Activated T-cell treated with anti-CD3 and anti-CD28 coated beads, Interleukin-2, amount 50 U/mL, for 24 hours (primary cell): ENCODE results near the gene PHACTR3.

Experiments
- DNase-seq: peaks from one replicate; pipeline ENCODE4 v3.0.0-alpha.2; 2020
- H3K27ac Mint-ChIP-seq: 2 replicates; pipeline ENCODE4 v1.8.0; 2020; ENCODE audit warnings: mild to moderate bottlenecking, mixed read lengths
- H3K27me3 Mint-ChIP-seq: 2 replicates; pipeline ENCODE4 v1.8.0; 2020; ENCODE audit warnings: mixed read lengths
- H3K36me3 Mint-ChIP-seq: 2 replicates; pipeline ENCODE4 v1.8.0; 2020; ENCODE audit warnings: low read depth, mixed read lengths
- H3K4me1 Mint-ChIP-seq: 2 replicates; pipeline ENCODE4 v1.8.0; 2020; ENCODE audit warnings: low read depth, mixed read lengths
- H3K4me3 Mint-ChIP-seq: 2 replicates; pipeline ENCODE4 v1.8.0; 2020; ENCODE audit warnings: mild to moderate bottlenecking, moderate library complexity, mixed read lengths
- H3K9me3 Mint-ChIP-seq: 2 replicates; pipeline ENCODE4 v1.8.0; 2020; ENCODE audit warnings: mixed read lengths

PHACTR3 gene

GRCh38 chr20:59756241-59756640, 151.9 kb downstream of the PHACTR3 start:
- Mint-ChIP-seq H3K4me1 (no peaks in the 10 kb centered on the region), H3K9me3 (no peaks in the 10 kb centered on the region), H3K36me3 (no peaks in the 10 kb centered on the region), H3K4me3 (no peak overlapping the region), H3K27ac (no peak overlapping the region), H3K27me3 (peaks cover 23% of the 10 kb centered on the region)
- DNase-seq, result no peak

- no peak for DNase-seq
- no peaks in the 10 kb centered on the region for H3K4me1 Mint-ChIP-seq
- peaks cover 6% of the 10 kb centered on the region for H3K27me3 Mint-ChIP-seq
- H3K36me3 Mint-ChIP-seq, result no peaks in the 10 kb centered on the region
- no peak overlapping the region for H3K27ac Mint-ChIP-seq
- H3K4me3 Mint-ChIP-seq, result no peak overlapping the region
- H3K9me3 Mint-ChIP-seq, result no peaks in the 10 kb centered on the region
Observed at GRCh38 chr20:59764037-59764436, 159.7 kb downstream of the PHACTR3 start.

GRCh38 chr20:59765599-59766177, 161.3 kb downstream of the PHACTR3 start:
- Mint-ChIP-seq H3K36me3 (no peaks in the 10 kb centered on the region), H3K4me3 (no peak overlapping the region), H3K9me3 (no peaks in the 10 kb centered on the region), H3K27me3 (peaks cover 4% of the 10 kb centered on the region), H3K27ac (no peak overlapping the region), H3K4me1 (no peaks in the 10 kb centered on the region)
- DNase-seq, result no peak

DNA sequence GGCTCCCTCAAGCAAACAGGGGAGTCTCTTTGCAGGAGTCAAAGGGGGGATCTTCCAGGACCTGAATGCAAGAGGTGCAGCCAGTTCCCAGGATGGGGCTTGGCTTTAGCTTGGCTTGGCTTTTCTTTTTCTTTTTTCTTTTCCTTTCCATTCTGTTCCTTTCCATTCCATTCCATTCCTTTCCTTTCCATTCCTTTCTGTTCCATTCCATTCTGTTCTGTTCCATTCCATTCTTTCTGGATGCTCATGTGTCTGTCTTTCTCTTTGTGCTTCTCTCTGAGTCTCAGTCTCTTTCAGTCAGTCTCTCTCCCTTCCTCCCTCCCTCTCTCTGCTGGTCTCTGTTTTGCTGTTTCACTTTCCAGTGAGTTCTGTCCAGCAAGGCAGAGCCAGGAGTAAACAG, 163.3 kb downstream of the PHACTR3 start:
- Mint-ChIP-seq H3K36me3 (no peaks in the 10 kb centered on the region), H3K27ac (no peak overlapping the region), H3K9me3 (no peaks in the 10 kb centered on the region), H3K27me3 (peaks cover 4% of the 10 kb centered on the region), H3K4me1 (no peaks in the 10 kb centered on the region), H3K4me3 (no peak overlapping the region)
- DNase-seq, result no peak

DNA sequence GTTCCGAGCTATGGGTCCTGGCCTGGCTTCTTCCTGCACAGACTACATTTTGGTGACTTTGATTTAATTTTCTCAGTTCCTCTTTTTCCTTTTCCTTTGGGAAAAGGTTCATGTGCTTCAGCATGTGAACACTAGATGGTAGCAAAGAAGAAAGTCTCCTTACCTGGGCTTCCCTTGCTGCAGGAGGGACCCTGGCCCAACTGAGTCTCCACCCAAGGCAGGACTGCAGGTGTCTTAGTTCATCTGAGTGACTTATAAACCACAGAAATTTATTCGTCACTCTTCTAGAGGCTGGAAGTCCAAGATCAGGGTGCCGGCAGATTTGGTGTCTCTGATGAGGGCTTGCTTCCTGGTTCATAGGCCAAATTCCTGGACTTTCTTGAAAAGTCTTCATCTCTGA, 165.9 kb downstream of the PHACTR3 start:
- Mint-ChIP-seq H3K4me1 (no peaks in the 10 kb centered on the region), H3K4me3 (no peak overlapping the region), H3K36me3 (no peaks in the 10 kb centered on the region)

GRCh38 chr20:59770851-59771250, 166.5 kb downstream of the PHACTR3 start:
- H3K4me3 Mint-ChIP-seq, result no peak overlapping the region
- no peak overlapping the region for H3K27ac Mint-ChIP-seq
- no peak for DNase-seq
- H3K9me3 Mint-ChIP-seq, result no peaks in the 10 kb centered on the region
- peaks cover 2% of the 10 kb centered on the region for H3K27me3 Mint-ChIP-seq
- no peaks in the 10 kb centered on the region for H3K4me1 Mint-ChIP-seq
- H3K36me3 Mint-ChIP-seq, result no peaks in the 10 kb centered on the region

More for the DNA sequence above, 165.9 kb downstream of the PHACTR3 start:
- no peak overlapping the region for H3K27ac Mint-ChIP-seq
- no peaks in the 10 kb centered on the region for H3K9me3 Mint-ChIP-seq
- DNase-seq, result no peak
- peaks cover 4% of the 10 kb centered on the region for H3K27me3 Mint-ChIP-seq

DNA sequence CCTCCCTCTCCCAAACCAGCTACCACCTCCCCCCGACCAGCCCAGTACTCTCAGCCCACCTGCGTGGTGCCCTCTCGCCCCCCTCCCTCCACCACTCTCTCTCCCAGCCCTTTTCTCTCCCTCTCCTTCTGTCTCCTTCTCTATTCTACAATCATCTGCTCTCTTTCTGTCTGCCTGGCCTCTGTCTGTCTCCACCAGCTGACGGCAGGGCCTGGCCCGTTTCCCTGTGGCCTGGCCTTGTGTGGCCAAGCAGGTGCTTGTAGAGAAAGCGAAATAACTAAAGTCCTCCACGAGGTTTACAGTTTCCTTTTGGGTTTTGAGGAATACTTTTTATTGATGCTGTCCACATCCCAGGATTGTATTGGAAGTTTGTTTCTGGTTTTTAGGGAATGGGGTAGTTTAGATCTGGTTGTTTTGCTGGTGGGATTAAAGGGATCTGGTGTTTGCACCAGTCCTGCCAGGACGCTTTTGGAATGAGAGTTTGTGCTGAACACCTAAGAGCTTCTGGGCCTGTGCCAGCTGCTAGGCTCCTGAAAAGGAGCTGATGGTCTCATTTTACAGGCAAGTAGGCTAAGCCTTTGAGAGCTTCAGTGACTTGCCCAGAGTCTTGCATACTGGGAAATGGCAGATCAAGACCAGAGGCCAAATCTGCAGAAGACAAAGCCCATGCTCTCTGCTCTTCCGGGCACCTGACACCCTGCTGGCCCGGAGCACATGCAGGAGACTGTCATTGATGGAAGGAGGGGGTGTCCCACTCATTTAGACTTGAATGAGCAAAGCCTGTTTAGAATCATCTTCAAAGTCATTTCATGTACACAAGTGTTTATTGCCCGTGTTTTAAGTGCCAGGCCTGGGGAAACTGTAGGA, 167.4 kb downstream of the PHACTR3 start:
- H3K4me1 Mint-ChIP-seq, result no peaks in the 10 kb centered on the region
- H3K36me3 Mint-ChIP-seq, result no peaks in the 10 kb centered on the region
- no peak for DNase-seq
- H3K27ac Mint-ChIP-seq, result no peak overlapping the region
- H3K9me3 Mint-ChIP-seq, result no peaks in the 10 kb centered on the region
- no peaks in the 10 kb centered on the region for H3K27me3 Mint-ChIP-seq
- H3K4me3 Mint-ChIP-seq, result no peak overlapping the region

- no peak for DNase-seq
- H3K4me3 Mint-ChIP-seq, result no peak overlapping the region
- no peaks in the 10 kb centered on the region for H3K36me3 Mint-ChIP-seq
- H3K4me1 Mint-ChIP-seq, result no peaks in the 10 kb centered on the region
- no peaks in the 10 kb centered on the region for H3K9me3 Mint-ChIP-seq
- no peak overlapping the region for H3K27ac Mint-ChIP-seq
- no peaks in the 10 kb centered on the region for H3K27me3 Mint-ChIP-seq
Observed at GRCh38 chr20:59772373-59772705, 168.0 kb downstream of the PHACTR3 start.

GRCh38 chr20:59772931-59773913, 168.9 kb downstream of the PHACTR3 start:
- H3K9me3 Mint-ChIP-seq, result no peaks in the 10 kb centered on the region
- H3K4me3 Mint-ChIP-seq, result no peak overlapping the region
- DNase-seq, result no peak
- H3K27me3 Mint-ChIP-seq, result peaks cover under 1% of the 10 kb centered on the region
- no peaks in the 10 kb centered on the region for H3K4me1 Mint-ChIP-seq
- no peaks in the 10 kb centered on the region for H3K36me3 Mint-ChIP-seq
- H3K27ac Mint-ChIP-seq, result no peak overlapping the region

DNA sequence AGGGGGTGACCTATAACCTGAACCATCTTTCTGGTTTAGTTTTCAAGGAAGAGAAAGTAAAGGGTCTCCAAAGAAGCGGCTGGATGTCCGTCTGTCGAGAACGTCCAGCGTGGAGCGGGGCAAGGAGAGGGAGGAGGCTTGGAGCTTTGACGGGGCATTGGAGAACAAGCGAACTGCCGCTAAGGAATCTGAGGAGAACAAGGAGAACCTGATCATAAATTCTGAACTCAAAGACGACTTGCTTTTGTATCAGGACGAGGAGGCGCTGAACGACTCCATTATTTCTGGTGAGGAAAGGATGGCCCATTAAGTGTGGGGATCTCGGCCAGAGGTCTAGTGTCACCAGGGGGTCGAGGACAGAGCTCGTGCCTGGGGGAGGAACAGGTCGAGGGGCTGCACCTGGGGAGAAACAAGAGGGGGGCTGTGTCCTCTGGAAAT, 169.9 kb downstream of the PHACTR3 start:
- no peaks in the 10 kb centered on the region for H3K36me3 Mint-ChIP-seq
- peaks cover 4% of the 10 kb centered on the region for H3K27me3 Mint-ChIP-seq
- H3K27ac Mint-ChIP-seq, result no peak overlapping the region
- no peaks in the 10 kb centered on the region for H3K9me3 Mint-ChIP-seq
- no peaks in the 10 kb centered on the region for H3K4me1 Mint-ChIP-seq
- no peak overlapping the region for H3K4me3 Mint-ChIP-seq
- DNase-seq, result no peak

- H3K27ac Mint-ChIP-seq, result no peak overlapping the region
- DNase-seq, result no peak
- no peaks in the 10 kb centered on the region for H3K9me3 Mint-ChIP-seq
- H3K4me1 Mint-ChIP-seq, result no peaks in the 10 kb centered on the region
- H3K36me3 Mint-ChIP-seq, result no peaks in the 10 kb centered on the region
- H3K4me3 Mint-ChIP-seq, result no peak overlapping the region
- H3K27me3 Mint-ChIP-seq, result peaks cover 4% of the 10 kb centered on the region
Observed at GRCh38 chr20:59774921-59775686, 170.8 kb downstream of the PHACTR3 start.

DNA sequence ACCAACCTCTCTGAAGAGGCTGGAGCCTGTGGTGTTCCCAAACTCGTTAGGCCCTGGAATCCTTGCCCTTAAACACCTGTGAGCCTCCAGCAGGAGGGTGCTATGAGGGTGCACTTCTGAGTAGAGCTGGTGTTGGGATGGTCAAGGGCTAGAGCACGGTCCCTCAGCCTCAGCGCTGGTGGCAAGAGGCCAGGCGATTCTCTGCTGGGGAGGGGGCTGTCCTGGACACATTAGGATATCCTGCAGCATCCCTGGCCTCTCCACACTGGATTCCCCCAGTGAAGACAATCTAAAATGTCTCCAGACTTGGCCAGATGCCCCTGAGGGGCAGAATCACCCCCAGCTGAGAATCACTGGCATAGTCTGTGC, 171.3 kb downstream of the PHACTR3 start:
- Mint-ChIP-seq H3K27ac (no peak overlapping the region), H3K27me3 (peaks cover 4% of the 10 kb centered on the region), H3K36me3 (no peaks in the 10 kb centered on the region), H3K4me3 (no peak overlapping the region), H3K9me3 (no peaks in the 10 kb centered on the region), H3K4me1 (no peaks in the 10 kb centered on the region)
- no peak for DNase-seq

- H3K27me3 Mint-ChIP-seq, result peaks cover 4% of the 10 kb centered on the region
- no peaks in the 10 kb centered on the region for H3K9me3 Mint-ChIP-seq
Observed at GRCh38 chr20:59776059-59776603, 171.8 kb downstream of the PHACTR3 start.

More at GRCh38 chr20:59776059-59776603, 171.8 kb downstream of the PHACTR3 start:
- no peak overlapping the region for H3K27ac Mint-ChIP-seq
- no peaks in the 10 kb centered on the region for H3K4me1 Mint-ChIP-seq
- no peak for DNase-seq
- no peaks in the 10 kb centered on the region for H3K36me3 Mint-ChIP-seq
- H3K4me3 Mint-ChIP-seq, result no peak overlapping the region
